GM03348 (cell line): ENCODE measurements around the gene SSC4D.
"Not testable (repeated sequence)": the region's sequence is repeated elsewhere in the genome, so short reads cannot be mapped to it uniquely, and the experiment has no call there.

ENCODE experiments used
- DNase-seq: peaks from one replicate; pipeline ENCODE4 v3.0.0; 2012; ENCODE audit warnings: low spot score

Gene SSC4D

GRCh38 chr7:76409537-76409936, at the start of gene SSC4D:
Gene SSC4D (minus strand): TSS chr7:76409697. CDS start chr7:76404439, 5,258 bp downstream.
- no peak for DNase-seq

- DNase-seq, result not testable (repeated sequence)
These were observed 49.0 kb upstream of the SSC4D start for GRCh38 chr7:76458504-76458903.

- not testable (repeated sequence) for DNase-seq
These were observed 47.5 kb upstream of the SSC4D start for GRCh38 chr7:76457017-76457416.

- not testable (repeated sequence) for DNase-seq
These were observed 36.1 kb upstream of the SSC4D start for GRCh38 chr7:76445577-76446008.

- not testable (repeated sequence) for DNase-seq
These were observed 34.3 kb upstream of the SSC4D start for GRCh38 chr7:76443846-76444245.

GRCh38 chr7:76442664-76443446, 33.4 kb upstream of the SSC4D start:
- DNase-seq, result not testable (repeated sequence)

- DNase-seq, result not testable (repeated sequence)
These were observed 32.3 kb upstream of the SSC4D start for GRCh38 chr7:76441792-76442191.

GRCh38 chr7:76440404-76440803, 30.9 kb upstream of the SSC4D start:
- DNase-seq, result not testable (repeated sequence)

- not testable (repeated sequence) for DNase-seq
These were observed 29.8 kb upstream of the SSC4D start for GRCh38 chr7:76439120-76439888.

GRCh38 chr7:76437873-76438272, 28.4 kb upstream of the SSC4D start:
- DNase-seq, result not testable (repeated sequence)

- DNase-seq, result no peak
These were observed 21.3 kb upstream of the SSC4D start for GRCh38 chr7:76430836-76431235.

GRCh38 chr7:76430211-76430610, 20.7 kb upstream of the SSC4D start:
- no peak for DNase-seq

GRCh38 chr7:76428868-76429805, 19.6 kb upstream of the SSC4D start:
- no peak for DNase-seq

GRCh38 chr7:76428149-76428823, 18.8 kb upstream of the SSC4D start:
- DNase-seq, result no peak

GRCh38 chr7:76427635-76428034, 18.1 kb upstream of the SSC4D start:
- DNase-seq, result no peak

- DNase-seq, result no peak
These were observed 16.7 kb upstream of the SSC4D start for GRCh38 chr7:76426246-76426645.

- not testable (repeated sequence) for DNase-seq
These were observed 16.1 kb upstream of the SSC4D start for GRCh38 chr7:76425558-76425957.

- DNase-seq, result no peak
These were observed 15.7 kb upstream of the SSC4D start for GRCh38 chr7:76425156-76425555.

GRCh38 chr7:76424413-76425111, 15.1 kb upstream of the SSC4D start, which contains the start of gene ZP3:
Gene ZP3 (plus strand): TSS chr7:76424950. CDS start chr7:76424965, 15 bp downstream.
- DNase-seq, result no peak

GRCh38 chr7:76423666-76424412, 14.3 kb upstream of the SSC4D start:
- peak; percentile 20 for DNase-seq
